ENCODE results near the gene DAB2IP. TPM values are rescaled to one million over a fixed set of nuclear protein-coding genes. Genes with fewer than 3 reads are reported as not detected.

Gene DAB2IP
- total RNA-seq, 6 donors from 2014 or later: 61.8 to 98.0 (median 77.2) TPM

DNA sequence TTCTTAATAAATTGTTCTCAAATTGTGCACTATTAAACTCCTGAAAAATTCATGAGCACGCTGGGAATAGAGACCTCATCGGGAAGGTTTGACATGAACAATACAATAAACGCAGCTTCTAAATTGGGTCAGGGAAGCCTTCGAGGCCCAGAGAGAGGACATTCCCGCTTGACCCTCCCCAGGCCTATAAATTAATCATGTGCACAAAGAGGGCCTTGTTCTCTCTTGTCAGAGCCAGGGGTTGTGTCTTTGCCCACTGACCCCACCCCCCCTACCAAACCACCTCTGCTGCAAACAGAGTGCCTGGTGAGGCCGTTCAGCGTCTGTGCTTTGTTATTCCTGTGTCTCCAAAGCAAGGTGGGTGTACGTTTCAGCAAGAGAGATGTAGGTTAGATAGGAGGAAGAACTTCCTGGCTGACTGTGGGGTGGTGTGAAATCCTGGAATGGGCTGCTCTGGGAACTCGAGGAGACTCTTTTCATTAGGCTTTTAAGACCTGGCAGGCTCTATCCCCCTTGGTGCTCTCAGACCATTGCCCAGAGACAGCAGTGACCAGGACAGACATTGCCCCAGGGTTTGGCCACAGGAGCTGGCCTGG lies 18.2 kb upstream of the DAB2IP start:
- 76 to 77% methylated on average over 9 of the region's 9 CpGs for WGBS, 2 donors
- ATAC-seq (ENCODE audit: low FRiP score in 2 of 2) (no peak), DNase-seq (no peak)
- TF ChIP-seq EP300 (IDR thresholded peaks at IDR 0.05) (no peak), POLR2A (IDR thresholded peaks at IDR 0.05) (no peak), POLR2AphosphoS5 (IDR thresholded peaks at IDR 0.05) (no peak)
- TF ChIP-seq, protein P1, sequence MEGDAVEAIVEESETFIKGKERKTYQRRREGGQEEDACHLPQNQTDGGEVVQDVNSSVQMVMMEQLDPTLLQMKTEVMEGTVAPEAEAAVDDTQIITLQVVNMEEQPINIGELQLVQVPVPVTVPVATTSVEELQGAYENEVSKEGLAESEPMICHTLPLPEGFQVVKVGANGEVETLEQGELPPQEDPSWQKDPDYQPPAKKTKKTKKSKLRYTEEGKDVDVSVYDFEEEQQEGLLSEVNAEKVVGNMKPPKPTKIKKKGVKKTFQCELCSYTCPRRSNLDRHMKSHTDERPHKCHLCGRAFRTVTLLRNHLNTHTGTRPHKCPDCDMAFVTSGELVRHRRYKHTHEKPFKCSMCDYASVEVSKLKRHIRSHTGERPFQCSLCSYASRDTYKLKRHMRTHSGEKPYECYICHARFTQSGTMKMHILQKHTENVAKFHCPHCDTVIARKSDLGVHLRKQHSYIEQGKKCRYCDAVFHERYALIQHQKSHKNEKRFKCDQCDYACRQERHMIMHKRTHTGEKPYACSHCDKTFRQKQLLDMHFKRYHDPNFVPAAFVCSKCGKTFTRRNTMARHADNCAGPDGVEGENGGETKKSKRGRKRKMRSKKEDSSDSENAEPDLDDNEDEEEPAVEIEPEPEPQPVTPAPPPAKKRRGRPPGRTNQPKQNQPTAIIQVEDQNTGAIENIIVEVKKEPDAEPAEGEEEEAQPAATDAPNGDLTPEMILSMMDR (IDR thresholded peaks at IDR 0.05): no peak
- H3K27ac ChIP-seq: no peak overlapping the region
- H3K36me3 ChIP-seq: no peaks in the 10 kb centered on the region
- no peaks in the 10 kb centered on the region for H3K27me3 ChIP-seq
- H3K4me3 ChIP-seq: no peak overlapping the region
- no peaks in the 10 kb centered on the region for H3K9me3 ChIP-seq
- peaks cover 0 to 19% (median 6%) of the 10 kb centered on the region in 4 donors for H3K4me1 ChIP-seq

DNA sequence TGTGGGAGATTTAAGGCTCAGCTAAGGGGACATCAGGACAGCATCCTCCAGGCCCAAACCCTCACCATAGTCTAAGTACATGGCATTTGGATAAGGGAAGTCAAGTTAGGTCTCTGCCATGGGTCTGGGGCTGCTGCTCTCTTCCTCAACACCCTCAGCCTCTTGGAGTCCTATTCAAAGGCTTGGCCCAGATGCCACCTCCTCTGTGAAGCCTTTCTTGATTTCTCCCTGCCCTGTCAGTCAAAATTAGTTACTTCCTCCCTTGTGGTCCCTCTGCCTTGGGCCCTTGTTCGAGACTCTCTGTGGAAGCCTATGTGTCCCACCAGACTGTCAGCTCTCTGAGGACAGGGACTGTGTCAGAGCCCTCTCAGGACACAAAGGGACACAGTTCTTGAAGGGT lies 17.7 kb upstream of the DAB2IP start:
- Histone ChIP-seq H3K36me3 (no peaks in the 10 kb centered on the region), H3K9me3 (no peaks in the 10 kb centered on the region), H3K4me3 (no peak overlapping the region), H3K27me3 (no peaks in the 10 kb centered on the region), H3K4me1 (peaks cover 0 to 19% (median 6%) of the 10 kb centered on the region in 4 donors), H3K27ac (no peak overlapping the region)
- 86 to 92% methylated on average over 1 of the region's 1 CpG for WGBS, 2 donors
- DNase-seq: no peak
- no peak for TF ChIP-seq EP300 (IDR thresholded peaks at IDR 0.05)
- no peak for TF ChIP-seq POLR2A (IDR thresholded peaks at IDR 0.05)
- TF ChIP-seq, protein P1 (IDR thresholded peaks at IDR 0.05): no peak
- TF ChIP-seq POLR2AphosphoS5 (IDR thresholded peaks at IDR 0.05): no peak
- no peak for ATAC-seq (ENCODE audit: low FRiP score in 2 of 2)

DNA sequence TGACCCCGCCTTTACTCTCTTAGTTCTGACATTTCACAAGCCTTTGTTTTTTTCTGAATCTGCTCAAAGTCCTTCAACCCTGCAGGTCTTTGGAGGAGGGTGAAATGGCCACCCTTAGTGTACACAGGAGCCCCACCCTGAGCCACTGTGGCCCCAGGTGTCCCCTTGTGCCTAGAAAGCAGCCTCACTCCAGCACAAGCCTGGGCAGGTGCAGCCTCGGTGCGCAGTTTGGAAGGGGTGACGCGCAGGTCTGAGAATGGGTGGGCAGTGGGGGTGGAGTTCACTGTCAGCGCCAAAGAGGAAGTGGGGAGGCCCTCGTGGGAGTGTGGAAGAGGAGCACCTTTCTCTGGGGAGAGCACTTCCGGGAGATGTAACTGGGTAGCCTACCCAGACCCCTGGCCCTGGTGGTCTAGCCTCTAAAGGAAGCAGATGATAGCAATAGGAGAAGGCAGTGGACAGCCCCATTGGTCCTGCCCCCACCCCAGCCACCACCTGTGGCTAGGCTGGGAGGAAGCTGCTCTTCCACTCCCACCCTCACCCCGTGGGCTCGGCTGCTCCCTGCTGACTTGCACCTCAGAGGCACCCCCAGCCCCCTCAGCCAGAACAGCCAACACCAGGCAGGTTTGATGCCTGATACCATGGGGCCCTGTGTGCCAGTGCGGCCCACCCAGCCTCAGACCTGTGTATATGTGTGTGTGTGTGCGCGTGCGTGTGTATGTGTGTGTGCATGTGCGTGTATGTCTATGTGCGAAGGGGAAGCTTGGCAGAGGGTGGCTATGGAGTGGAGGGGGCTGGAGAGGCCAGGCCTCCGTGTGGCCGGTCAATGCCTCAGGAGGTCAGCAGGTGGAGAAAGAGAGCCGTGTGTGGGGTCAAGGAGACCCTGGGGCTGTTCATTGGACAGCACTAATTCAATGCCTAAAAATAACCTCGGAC lies 16.8 kb upstream of the DAB2IP start:
- no peaks in the 10 kb centered on the region for H3K27me3 ChIP-seq
- H3K36me3 ChIP-seq: no peaks in the 10 kb centered on the region
- H3K4me1 ChIP-seq: peaks cover 0 to 19% (median 6%) of the 10 kb centered on the region in 4 donors
- ATAC-seq (ENCODE audit: low FRiP score in 2 of 2): peak; percentile 7 to 34
- DNase-seq: no peak
- TF ChIP-seq, protein P1 (IDR thresholded peaks at IDR 0.05): peak in 4 of 6 experiments; percentile 18 to 41 (median 37)
- TF ChIP-seq EP300 (IDR thresholded peaks at IDR 0.05): no peak
- no peak overlapping the region for H3K4me3 ChIP-seq
- H3K27ac ChIP-seq: no peak overlapping the region
- H3K9me3 ChIP-seq: no peaks in the 10 kb centered on the region
- WGBS, 2 donors: 51 to 61% methylated on average over 19 to 20 of the region's 20 CpGs

DNA sequence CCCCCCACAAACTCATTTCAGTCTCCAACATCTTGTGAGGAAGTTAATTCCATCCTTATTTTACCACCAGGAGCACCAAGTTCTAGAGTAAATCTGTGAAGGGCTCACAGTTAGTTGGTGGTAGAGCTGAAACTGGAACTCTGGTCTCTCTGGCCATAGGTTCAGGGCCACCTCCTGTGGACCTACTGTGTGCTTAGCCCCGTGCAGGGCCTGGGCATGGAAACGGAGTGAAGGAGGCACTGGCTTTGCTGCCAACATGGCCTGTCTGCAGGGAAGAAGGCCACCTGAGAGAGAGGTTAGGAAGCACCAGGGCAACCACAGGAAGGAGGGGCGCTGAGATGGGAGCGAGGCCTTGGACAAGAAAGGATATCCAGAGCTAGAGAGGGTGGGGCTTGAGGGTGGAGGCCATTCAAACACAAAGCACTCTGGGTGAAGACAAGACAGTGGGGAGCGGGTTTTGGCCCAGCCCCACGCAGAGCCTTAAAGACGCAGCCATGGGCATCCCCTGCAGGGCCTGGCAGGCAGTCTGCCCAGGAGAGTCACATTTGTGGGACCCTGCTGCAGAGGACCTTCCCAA lies 16.0 kb upstream of the DAB2IP start:
- Histone ChIP-seq H3K9me3 (no peaks in the 10 kb centered on the region), H3K36me3 (no peaks in the 10 kb centered on the region), H3K27ac (no peak overlapping the region), H3K27me3 (no peaks in the 10 kb centered on the region), H3K4me1 (peaks cover 0 to 19% (median 6%) of the 10 kb centered on the region in 4 donors), H3K4me3 (no peak overlapping the region)
- no peak for ATAC-seq (ENCODE audit: low FRiP score in 2 of 2)
- TF ChIP-seq, protein P1 (IDR thresholded peaks at IDR 0.05): no peak
- TF ChIP-seq POLR2AphosphoS5 (IDR thresholded peaks at IDR 0.05): no peak
- no peak for TF ChIP-seq POLR2A (IDR thresholded peaks at IDR 0.05)
- TF ChIP-seq EP300 (IDR thresholded peaks at IDR 0.05): no peak
- 83 to 90% methylated on average over 7 of the region's 7 CpGs for WGBS, 2 donors
- no peak for DNase-seq

All from upper lobe of left lung (tissue), 6 donors.